Embryonic facial prominence (tissue), 1 donor: ENCODE data around the gene TPGS2.
"Not testable (repeated sequence)": the region's sequence is repeated elsewhere in the genome, so short reads cannot be mapped to it uniquely, and the experiment has no call there.

Experiments
- DNase-seq: peaks from one replicate; pipeline ENCODE4 v3.0.0-alpha.2; 2016; ENCODE audit errors: extremely low spot score

Gene TPGS2

DNA sequence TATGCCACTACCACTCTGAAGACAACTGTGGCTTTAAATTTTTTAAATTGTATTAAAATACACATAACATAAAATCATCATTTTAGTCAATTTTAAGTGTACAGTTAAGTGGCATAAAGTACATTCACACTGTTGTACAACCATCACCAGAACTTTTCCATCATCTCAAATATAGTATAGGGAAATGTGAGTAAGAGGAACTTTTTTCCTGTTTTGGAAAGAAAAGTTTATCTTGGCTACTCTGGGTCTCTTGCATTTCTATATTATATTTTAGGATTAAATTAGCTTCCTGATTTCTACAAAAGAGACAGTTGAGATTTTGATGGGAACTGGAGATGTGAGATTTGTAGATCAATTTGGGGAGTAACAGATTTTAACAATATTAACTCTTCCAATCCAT lies 3.3 kb downstream of the TPGS2 start:
- DNase-seq: no peak

DNA sequence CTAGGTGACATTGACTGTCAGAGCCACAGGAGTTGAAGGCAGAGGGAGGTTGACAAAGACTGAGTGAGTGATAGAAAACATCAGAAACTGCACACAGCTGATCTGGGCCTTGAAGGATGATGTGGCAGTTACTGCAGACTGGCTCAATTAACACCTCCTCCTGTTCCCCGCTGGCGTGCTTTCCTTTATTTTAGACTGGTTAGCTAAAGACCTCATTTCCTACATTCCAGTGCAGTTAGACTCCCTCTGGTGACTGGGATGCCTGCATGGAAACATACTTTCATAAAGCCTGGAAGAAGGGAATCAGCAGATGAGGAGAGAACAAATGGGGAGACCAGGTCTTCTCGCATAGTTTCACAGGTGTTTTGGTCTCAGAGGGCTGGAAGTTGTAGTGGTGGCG lies 7.1 kb downstream of the TPGS2 start:
- no peak for DNase-seq

DNA sequence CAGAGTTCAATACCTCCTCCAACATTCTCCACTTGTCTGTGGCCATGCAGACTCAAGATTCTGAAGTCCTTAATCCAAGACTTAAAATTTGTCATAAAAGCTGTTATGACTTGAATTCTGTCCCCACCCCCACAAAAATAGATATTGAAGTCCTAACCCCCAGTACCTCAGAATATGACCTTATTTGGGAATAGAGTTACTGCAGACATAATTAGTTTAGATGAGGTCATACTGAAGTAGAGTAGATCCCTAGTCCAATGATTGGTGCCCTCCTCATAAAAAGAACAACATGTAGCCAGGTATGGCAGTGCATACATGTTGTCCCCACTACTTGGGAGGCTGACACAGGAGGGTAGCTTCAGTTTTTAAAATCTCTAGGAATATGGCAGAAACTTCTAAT lies 9.2 kb downstream of the TPGS2 start:
- no peak for DNase-seq

DNA sequence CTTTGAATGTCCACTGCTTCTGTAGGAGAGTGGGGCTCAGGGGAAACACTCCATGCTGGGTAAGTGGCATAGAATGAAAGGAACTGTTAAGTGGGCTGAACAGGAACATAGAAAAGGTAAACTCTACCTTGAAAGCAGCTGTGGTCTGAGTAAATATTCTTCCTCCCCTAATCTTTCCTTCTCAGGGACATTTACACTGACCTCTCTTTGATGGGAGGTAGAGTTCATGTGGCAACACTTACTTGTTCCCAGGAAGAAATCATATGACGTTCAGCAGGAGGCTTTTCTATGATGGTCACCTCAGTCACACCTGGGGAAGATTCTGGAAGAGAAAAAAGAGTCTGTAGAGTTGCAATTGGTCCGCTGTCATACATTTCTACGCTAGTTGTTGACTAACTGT lies 10.2 kb downstream of the TPGS2 start:
- DNase-seq: no peak

DNA sequence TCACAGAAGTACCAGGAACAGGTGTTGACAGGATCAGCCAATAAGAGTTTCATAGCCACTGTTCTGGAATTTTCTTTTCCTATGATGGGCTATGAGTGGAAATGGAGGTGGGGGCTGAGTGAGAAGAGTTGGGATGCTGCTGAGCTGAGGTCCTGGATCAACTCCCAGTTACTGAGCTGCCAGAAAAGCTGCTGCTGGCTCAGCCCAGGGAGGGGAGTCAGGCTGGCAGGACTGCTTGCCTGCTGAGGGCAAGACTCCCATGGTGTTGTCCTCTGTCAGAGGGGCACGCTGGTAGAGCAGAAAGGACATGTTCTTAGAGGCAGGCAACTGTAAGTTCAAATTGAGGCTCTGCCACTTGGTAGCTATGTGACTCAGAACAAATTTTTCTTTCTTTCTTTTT lies 11.8 kb downstream of the TPGS2 start:
- DNase-seq: no peak

DNA sequence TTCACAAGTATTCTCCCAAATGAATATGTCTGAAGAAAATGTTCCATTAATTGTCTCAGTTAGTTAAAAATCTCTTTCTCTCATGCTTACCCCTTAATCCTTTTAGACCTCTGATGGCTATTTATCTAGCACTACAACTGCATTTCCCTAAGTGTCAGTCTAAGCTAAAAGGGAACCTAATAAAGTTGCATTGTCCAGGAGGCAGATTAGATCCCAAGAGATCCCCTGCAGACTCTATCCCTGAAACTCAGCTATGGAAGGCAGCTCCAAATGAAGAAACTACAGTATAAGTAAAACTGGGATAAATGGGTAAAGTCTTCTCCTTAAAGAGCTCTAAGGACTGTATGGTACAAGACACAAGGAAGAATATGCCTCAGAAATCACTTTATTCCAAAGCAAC lies 12.7 kb downstream of the TPGS2 start:
- not testable (repeated sequence) for DNase-seq

DNA sequence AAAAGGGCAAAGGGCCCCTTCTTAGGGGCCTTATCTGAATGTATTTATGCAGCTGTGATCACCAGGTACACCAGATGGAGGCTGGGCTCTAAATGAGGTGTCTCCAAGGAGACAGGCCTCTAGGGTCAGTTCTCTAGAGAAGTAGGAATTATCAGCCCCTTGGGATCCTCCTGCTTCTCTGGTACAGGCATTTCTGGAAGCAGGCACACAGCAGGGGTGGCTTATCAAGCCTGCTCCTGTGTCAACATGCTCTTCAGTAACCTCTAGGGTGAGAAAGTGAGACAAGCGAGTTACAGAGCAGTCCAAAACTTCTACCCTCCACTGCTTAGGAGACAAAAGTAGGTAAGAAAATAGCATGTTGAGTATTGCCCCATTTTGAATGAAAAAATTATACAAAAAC lies 13.8 kb downstream of the TPGS2 start:
- no peak for DNase-seq

DNA sequence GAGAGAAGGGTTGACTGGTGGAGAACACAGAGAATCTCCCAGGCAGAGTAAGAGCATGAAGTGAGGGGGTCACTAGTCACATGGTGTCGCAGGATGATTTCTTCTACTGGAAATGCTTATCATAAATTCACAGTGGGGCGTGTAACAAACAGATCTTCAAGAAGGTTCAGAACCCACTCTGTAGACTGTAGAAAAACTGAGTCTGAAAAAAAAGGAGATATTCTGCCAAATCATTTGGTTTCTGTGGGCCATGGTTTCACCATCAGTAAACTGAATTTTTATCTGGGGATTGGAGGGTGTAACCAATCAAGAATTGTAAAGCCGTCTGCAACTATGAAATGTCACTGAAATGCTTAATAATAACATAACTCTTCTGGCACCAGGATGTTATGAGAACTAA lies 15.0 kb downstream of the TPGS2 start:
- DNase-seq: no peak

DNA sequence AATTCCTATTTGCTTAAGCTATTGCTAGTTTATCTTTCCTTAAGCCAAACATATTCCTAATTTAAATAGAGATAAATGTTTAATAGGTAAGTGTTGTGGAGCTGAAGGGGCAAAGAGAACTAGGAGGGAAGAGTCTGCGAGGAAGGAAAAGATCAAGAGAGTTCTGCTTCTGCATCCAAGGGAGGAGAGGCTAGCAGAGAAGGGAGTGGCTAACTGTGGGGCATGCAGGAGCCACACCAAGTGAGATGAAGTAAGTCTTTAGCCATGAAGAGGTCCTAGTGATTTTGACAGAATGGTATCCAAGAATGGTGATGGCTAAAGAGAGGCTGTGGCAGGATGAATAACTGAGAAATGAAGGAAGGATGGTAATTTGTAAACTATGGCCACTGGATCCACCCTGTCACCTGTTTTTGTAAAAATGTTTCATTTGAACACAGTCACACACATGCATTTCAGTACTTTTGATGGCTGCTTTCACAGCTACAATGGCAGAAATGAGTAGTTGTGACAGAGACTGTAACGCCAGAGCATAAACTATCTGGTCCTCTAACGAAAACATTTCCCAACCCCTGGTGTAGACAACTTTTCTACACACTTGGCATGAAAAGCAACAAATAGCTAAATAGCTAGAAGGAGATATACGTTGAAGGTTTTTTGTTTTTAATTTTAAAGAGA lies 15.6 kb downstream of the TPGS2 start:
- no peak for DNase-seq

DNA sequence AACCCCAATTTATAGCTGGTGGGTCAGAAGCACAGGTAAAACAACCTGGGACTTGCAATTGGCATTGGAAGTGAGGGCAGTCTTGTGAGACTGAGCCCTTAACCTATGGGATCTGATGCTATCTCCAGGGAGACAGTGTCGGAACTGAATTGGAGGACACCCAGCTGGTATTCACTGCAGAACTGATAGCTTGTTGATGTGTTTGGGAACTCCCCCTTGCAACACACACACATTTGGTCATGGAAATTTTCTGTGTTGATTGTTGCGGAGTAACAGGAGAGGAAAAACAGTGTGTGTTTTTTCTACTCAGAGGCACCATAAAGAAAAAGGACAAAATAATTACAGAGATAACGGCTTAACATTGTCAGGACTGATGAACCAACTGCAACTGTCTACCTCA lies 16.1 kb downstream of the TPGS2 start:
- DNase-seq: no peak

DNA sequence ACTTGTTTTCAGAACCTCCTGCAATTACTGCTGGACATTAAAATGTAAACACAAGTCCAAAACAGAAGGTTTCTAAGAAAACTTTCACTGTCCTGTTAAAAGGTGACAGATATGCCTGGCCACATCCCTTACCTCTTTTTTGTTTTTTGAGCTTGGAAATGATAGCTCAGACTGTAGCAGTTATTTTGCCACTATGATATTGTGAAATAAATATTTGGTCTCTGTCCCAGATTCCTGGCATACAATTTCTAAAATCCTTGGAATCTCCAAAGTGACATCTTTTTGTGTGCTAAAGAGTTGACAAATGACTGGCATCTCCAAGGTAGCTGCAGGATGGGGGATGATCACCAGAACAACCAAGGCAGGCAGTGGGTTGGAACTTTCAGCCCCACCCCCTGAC lies 16.8 kb downstream of the TPGS2 start:
- no peak for DNase-seq

DNA sequence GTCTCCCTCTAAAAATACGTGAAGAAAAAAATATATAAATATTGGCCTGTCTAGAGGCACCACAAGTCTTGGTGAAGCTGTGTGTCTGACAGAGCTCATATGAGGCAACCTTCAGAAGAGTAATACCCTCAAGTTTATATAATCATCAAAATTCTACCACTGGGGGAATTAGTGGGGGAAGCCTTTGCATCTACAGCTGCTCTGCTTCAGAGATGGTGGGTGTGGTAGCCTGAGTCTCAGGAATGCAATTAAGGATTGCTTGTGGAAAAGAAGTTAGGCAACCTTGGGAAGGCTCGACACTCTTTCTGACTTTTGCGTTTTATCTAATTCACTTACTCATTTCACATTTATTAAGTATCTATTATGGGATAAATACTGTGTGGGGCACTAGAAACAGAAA lies 17.4 kb downstream of the TPGS2 start:
- no peak for DNase-seq

DNA sequence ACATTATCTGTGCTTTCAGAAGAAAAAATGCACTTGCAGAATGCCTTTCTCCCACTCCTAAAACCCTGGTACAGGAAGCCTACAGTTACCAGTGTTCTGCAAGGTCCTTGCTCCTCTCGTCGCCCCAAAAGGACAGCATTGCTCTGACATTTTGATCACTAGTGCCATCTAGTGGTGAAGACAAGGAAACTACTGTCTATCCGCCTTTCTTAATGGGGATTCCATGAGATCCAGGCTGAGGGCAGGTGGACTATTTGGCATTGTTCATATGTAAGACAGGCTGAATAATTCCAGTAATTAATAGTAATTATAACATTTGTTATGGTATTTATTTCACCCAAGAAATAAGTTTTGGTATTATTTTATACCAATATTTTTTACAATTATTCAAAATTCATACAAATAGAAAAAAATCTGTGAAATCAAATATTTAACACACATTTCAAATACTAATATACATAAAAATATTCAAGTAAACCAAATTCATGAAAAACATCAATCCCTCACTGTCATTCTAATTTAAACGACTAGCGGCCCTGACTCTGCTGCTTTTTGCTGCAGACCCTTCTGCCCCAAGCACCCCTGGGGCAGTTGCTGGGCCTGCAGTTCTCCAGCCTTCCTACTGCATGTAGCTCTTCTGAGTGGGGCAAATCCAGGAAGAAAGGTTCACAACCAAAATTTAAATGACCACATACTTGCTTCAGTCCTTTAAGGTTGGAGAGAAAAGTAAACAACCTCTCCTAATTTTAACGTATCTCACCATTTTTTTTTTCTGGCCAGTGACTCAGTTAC lies 19.0 kb downstream of the TPGS2 start:
- DNase-seq: peak; percentile 45

DNA sequence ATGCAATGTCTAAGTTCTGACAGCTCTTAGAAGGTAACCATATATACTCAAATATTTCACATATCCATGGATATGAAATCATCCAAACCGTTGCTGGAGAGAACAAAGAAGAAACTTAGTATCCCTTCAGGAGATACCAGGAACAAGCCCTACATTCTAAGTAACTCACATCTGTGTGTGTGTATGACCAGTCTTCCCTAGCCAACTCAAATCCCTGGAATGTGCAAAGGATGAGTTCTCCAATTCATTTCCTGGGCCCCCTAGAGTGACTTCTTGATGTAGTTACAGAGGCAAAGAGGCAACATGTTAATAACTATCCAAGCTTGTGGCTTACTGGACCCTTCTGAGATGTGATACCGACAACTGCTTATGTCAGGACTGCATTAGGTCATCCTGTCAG lies 20.1 kb downstream of the TPGS2 start:
- DNase-seq: no peak

DNA sequence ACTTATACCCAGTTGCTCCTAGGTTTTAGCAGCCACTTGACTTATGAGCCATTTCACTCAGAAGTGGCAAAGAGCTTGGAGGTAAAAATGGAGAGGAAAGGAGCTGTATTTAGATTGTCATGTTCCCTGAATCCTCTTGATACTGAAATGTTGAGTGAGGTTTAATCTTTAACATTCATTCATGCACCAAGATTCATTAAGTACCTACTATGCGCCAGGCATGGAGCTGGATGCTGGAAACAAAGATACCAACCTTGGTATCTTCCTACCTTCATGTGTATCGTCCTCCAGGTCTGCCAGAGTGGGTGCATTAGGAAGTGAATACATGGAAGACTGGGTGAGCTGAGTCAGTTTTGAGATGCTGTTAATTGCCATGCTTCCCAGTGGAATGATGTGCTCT lies 23.7 kb downstream of the TPGS2 start:
- DNase-seq: no peak

DNA sequence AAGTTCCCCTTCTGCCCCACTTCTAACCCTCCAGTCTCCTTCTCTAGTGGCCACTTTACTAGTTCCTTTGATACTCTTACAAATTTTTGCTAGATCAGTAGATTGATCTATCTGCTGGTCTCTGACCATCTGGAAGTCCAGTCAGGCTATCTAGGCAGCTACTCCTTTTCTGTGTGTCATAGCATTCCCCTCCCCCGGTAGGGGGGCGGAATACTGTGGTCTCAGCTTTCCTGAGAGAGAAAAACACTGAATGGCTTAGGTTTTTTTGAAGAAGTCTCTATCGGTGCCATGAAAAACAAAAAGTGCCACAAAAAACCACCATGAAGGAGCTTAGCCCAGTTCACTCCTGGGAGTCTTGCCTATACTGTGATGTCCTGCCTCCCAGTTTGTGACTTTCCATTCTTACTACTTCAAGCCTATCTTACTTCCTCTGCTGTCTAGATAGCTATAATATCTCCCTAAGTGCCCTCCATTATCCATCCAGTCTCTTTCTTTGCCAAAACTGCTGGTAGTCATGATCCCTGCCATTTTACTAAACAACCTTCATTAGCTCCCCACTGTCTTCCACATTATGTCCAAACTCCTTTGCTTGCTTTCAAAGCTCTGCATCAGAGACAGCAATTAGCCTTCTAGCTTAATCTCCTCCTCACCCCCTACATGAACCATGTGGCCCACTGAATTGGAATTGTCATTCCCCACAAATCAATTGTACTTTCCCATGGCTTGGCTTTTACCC lies 29.9 kb downstream of the TPGS2 start:
- DNase-seq: no peak

DNA sequence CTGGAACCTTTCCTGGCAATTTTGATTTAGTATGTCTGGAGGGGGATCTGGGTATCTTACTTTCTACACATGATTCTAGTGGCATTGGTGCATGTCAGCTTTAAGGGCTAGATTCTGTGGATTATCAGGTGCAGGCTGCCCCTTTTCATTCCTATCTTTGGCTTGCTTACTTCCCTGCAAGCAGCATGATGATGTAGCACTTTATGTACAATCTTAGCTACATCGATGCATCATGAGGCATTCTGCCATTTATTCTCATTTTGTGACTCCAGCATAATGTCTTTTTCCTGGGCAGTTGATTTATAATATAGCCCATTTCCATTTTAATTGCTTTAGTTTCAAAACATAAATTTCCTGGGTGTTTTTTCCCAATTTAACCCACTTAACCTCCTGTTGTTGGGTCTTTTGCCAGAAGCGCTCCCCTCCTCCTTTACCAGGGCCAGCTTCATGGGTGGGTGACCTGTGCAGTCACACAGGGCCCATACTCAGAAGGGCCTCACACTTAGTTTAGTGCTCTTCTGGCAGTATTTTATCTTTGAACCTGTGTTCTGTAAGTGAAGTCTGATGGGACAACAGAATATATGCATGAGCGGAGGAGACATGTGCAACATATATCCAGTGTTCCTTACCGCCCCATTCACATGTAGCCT lies 36.0 kb downstream of the TPGS2 start:
- DNase-seq: no peak

DNA sequence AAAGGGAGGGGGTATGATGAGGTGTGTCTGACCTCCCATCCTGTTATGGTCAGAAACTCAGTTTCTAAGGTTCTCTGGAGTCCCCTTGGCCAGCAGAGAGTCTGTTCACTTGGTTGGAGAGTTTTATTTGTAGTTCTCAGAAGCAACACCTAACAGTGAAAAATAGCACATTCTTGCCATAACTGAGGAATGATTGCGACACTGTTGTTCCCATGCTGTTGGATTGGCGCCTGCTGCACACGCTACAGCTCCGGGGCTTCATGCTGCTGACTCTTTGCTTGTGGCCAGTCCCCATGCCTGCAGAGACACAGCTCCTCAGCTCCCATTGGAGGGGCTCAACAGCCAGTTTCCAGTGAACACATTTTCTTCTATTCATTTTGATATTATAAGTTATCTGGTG lies 42.1 kb downstream of the TPGS2 start:
- no peak for DNase-seq

DNA sequence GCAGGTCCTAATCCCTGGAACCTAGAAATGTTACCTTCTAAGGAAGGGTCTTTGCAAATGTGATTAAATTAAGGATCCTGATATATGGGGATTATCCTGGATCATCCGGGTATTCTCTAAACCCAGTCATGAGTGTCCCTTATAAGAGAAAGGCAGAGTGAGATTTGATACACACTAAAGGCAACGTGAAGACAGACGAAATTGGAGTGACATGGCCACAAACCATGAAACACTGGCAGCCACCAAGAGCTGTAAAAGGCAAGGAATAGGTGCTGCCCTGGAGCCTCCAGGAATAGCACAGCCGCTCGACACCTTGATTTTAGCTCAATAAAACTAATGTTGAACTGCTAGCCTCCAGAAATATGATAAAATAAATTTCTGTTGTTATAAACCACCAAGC lies 45.0 kb downstream of the TPGS2 start:
- DNase-seq: no peak

DNA sequence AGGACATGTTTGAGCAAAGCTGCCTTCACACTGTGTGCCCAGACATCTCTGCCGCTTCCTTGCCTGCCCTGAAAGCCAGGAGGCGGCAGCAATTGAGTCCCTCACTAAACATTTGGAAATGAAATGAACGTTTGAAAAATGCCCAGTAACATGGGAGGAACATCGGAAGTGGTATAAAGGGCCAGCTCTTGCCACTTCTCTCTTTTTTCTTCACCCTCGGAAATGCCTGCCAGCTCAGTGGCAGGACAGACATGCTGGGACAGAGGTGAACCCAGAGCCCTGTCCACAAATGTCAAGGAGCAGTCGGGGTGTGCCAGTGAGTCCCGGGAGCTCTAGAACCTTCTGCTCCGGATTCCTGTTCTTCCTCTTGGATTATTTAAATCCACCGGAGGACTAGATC lies 46.1 kb downstream of the TPGS2 start:
- DNase-seq: no peak

DNA sequence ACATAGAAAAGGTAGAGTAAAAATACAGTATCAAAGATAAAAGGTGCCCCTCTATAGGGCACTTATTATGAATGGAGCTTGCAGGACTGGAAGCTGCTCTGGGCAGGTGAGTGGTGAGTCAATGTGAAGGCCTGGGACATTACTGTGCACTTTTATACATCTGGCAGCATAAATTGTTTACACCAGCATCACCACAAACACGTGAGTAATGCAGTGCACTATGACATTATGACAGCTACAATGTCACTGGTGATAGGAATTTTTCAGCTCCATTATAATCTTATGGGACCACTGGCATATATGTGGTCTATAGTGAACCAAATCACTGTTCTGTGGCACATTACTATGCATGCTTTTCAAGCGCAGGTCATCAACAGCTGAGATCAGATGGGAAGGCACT lies 48.1 kb downstream of the TPGS2 start:
- no peak for DNase-seq

DNA sequence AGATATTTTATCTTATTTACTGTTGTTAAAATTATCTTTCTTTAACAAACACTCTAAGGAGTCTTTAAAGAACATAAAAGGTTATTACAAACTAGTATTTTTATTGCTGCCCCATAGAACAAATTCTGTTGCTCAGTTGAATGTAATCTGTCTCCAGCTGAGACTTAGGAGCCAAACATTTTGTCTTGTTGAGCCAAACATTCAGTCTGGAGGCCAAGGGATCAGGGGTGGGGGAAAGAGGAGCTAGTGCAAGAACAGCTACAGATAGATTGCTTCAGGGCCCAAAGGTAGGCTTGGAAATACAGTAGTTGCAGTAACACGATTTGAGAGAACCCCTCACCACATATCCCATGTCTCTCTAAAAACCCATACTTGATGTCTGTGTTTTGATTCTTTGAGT lies 51.2 kb downstream of the TPGS2 start:
- no peak for DNase-seq

DNA sequence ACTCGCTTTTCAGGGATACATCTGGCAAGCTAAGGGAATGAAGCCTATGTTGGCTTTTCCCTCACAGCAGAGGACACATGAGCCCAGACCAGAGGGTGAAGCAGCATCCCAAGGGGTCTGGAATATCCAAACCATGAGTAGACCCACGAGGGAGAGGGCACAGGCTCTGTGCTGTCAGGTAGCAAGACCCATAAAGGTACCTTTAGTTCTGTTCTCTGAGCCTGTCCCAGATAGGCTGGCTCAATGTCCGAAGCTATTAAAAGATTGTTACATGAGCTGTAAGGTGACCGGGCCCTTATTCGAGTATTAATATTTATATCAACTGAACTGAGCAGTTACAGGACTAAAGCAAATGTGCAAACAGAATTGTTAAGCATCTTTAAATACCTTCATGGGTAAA lies 52.2 kb downstream of the TPGS2 start:
- DNase-seq: no peak
